Fibroblast of gingiva (primary cell): Measurements from ENCODE around the gene F9.
"Not testable (repeated sequence)": the region's sequence is repeated elsewhere in the genome, so short reads cannot be mapped to it uniquely, and the experiment has no call there.

ENCODE experiments used
- DNase-seq: peaks from one replicate; pipeline ENCODE4 v3.0.0-alpha.2; 2011; ENCODE audit warnings: low read depth

Gene F9

DNA sequence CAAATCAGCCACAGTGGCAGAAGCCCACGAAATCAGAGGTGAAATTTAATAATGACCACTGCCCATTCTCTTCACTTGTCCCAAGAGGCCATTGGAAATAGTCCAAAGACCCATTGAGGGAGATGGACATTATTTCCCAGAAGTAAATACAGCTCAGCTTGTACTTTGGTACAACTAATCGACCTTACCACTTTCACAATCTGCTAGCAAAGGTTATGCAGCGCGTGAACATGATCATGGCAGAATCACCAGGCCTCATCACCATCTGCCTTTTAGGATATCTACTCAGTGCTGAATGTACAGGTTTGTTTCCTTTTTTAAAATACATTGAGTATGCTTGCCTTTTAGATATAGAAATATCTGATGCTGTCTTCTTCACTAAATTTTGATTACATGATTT lies at the start of gene F9:
Gene F9 (plus strand): TSS at position 190 of the 400 bp plus-strand sequence. CDS start 26 bp downstream, at position 216.
- DNase-seq = no peak

DNA sequence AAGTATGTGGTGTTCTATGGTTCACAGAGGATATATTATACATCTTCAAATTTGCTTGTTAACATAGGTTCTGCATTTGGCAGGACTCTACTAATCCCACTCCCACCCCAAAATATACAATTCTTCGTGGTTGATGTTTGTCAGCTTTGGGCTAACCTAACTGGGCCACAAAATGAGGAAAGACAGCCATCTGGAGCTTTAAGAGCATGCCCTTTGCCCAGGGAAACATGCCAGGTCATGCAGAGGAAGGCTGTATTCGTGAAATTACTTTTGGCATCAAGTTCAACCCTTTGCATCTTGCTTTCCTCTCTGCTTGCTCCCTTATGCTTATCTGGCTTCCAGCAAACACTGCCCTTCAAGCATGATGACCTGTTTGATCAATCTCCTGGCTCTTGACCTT lies 46.8 kb upstream of the F9 start:
- DNase-seq = no peak

GRCh38 chrX:139484591-139484990 lies 45.9 kb upstream of the F9 start:
- no peak for DNase-seq

- DNase-seq = no peak
Observed at GRCh38 chrX:139495324-139495723, 35.2 kb upstream of the F9 start.

GRCh38 chrX:139506333-139506732 lies 24.2 kb upstream of the F9 start:
- no peak for DNase-seq

DNA sequence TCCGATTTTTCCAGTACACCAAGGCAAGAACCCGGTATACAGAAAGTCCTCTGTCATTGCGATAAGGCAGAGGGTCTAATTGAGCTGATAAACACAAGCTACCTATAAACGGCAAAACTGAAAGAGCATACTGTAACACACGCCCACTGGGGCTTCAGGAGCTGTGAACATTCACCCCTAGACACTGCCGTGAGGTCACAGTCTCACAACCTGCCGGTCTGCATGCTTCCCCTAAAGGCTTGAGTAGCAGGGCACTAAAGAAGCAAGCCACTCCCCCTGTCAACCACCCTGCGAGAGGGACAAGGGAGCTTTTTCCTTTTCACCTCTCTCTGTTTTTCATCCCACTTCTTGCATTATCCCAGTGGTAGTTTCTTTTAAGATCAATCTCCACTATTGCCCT lies 22.4 kb upstream of the F9 start:
- DNase-seq = no peak

- no peak for DNase-seq
Observed at GRCh38 chrX:139518475-139518874, 12.1 kb upstream of the F9 start.

GRCh38 chrX:139528829-139529228 lies 1.7 kb upstream of the F9 start:
- not testable (repeated sequence) for DNase-seq

GRCh38 chrX:139532834-139533233 lies 2.3 kb downstream of the F9 start:
- DNase-seq = no peak

DNA sequence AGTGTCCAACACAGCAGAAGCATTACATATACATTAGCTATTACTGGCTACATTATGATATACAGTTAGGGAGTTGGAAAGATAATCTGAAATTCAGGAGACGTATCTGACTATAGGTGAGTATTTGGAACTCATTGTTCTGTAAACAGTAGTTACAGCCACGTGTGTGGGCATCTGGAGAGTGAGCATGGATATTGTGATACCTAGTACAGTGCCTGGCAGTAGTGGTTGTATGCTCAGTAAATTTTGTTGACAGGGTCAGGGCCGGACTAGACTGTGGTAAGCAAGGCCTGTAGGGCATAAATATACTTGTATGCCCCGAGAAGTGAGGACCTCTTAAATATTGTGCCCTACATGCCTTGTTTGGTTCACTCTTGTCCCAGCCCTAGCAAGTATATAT lies 2.9 kb downstream of the F9 start:
- DNase-seq = no peak

DNA sequence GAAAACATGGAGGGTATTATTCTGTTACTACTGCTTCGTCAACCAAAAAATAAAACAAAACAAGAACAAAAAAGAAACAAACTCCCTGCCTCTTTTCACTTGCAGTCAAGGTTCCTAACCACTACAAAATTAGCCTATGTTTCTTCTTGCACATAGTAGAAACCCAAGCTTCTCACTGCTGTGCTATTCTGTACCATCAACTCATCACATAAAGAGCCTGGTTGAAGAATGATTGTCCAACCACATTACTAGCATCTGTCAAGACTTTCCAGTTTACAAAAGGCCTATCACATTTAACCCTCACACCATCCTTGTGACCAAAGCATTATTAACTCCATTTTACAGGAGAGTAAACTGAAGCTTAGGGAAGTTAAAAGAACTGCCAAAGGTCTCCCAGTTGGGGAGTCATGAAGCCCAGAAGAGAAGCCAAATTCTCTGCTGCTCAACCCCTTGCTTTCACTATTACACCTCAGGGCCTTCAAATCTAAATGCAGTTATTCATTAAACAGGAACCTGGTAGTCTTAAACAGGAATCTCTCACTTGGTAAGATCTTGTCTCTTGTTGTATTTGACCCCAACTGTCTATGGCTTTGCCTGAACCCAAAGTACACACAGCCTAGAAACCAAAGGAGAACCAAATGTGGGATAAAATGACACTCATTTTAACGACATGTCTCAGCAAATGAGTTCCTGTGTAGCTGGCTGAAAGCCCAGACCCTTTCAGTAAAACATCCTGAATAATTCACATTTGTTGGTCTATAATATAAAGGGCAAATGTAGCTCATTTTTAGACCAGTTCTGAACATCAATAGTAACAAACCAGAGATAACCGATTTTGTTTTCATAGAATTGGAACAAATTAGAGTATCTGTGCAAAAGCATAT lies 8.6 kb downstream of the F9 start:
- no peak for DNase-seq

DNA sequence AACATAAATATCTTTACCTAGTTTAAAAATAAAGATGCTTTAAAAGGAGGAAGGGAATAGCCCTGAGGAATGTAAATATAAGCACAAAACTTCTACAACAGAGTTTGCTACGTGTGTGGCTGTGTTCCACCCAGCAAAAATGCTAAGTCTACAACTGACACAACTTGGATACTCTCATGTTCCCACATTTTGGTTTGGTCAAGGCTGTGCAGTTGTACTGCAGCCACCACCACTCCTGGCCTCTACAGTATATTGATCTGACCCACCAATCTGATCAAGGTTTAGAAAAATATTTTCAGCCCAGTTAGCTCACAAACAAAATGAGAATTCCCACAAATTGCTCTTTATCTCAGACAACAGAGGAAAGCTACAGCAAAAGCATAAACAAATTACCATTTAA lies 12.1 kb downstream of the F9 start:
- no peak for DNase-seq

DNA sequence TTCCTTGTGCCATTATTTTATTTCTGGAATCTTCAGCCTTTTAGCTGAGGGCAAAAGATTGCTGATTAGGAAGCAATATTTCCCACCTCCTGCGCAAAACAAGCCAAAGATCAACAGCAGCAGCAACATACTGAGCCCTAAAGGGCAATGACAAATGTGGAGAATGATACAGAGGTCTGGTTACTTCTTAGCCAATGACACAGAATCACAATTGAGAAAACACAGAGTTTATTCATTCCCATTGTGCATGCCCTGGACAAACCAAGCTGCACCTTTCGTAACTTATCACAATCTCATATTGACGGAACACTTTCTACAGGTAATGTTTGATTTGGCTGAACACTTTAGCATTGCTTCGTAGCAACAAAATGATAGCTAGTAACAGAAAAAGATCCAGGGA lies 13.4 kb downstream of the F9 start:
- no peak for DNase-seq

DNA sequence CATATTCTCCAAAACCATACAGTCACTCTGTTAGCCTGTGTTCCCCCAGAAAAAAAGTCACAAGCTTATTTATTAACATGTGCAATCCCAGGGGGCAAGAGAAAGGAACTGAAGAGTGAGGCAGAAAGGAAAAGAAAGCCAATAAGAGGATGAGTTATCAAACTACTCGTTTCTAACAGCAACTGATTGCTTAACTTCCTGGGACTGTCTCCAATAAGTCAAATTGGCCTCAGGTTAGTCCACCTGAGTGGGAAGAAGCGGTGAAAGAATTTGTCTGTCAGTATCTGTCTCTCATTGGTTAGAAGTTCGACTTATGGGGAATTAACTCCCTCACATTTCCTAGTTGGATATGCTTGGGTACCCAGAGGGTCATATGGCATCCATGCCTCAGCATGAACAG lies 14.1 kb downstream of the F9 start:
- DNase-seq = no peak

GRCh38 chrX:139554376-139554775 lies 23.8 kb downstream of the F9 start:
- DNase-seq = no peak

DNA sequence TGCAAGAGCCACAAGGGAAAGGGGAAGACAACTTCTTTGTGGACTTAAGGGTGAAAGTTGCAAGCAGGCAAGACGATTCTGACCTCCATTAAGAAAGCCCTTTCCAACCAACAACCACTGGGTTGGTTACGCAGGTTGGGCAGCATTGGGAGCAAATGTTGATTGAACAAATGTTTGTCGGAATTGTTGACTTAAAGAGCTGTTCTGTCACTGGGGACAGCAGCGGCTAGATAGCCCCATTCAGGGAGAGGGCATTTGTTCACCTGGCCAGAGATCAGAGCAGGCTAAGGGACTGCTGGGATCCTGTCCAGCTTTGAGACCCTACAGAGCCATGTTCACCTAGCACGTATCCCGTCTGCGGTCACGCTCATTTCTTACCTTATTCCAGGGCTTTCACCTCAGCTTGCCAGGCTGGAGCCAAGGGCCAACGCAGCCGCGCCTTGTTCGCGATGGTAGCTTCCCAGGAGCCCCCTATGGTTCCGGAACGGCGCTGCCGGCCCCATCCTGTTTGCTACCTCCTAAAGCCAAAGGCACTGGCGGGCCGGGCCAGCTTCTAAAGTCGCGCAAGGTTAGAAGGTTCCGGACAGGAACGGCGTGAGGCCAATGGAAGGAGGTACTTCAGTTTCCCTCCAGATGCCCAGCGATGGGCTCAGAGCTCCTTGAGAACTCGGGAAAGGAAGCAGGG lies 24.6 kb downstream of the F9 start:
- DNase-seq = no peak

- DNase-seq = peak; percentile 43
Observed at GRCh38 chrX:139559383-139560042, 29.0 kb downstream of the F9 start.

DNA sequence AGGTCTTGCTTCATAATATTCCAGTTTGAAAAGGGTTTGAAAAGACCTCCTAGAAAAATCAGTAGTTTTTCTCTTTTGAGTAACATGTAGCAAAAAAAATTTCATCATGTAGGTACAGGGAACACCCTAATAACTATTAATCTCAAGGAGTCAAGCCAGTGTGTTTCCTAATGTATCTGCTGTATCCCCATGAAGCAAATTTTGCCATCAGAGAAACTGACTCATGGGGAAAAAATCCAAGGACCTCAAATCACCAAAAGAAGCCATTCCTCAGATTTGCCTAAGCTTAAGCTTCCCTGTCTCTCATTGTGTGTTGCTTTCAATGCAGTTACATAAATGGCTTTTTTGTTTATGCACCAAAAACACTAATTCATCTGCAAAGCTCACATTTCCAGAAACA lies 29.7 kb downstream of the F9 start:
- peak; percentile 4 for DNase-seq

- no peak for DNase-seq
Observed at GRCh38 chrX:139563251-139563650, 32.7 kb downstream of the F9 start.

DNA sequence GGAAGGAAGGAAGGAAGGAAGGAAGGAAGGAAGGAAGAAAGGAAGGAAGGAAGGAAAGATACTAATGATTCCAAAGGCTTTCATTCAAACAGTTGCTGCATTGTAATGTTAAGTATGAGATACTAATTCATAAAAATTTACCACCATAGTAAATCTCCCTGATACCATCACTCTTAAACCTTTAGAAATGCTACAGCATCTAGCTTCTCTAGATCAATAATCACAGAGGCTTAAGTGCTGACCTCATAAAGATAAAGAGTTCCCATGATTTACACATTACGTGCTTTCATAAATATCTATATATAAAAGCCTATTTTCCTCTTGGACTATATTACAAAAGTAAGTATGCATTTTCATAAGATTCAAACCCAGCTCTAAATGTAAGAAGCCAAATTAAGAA lies 36.4 kb downstream of the F9 start:
- no peak for DNase-seq

GRCh38 chrX:139581068-139581467 lies 50.5 kb downstream of the F9 start:
- DNase-seq = no peak

GRCh38 chrX:139585613-139586012 lies 55.1 kb downstream of the F9 start:
- DNase-seq = no peak

DNA sequence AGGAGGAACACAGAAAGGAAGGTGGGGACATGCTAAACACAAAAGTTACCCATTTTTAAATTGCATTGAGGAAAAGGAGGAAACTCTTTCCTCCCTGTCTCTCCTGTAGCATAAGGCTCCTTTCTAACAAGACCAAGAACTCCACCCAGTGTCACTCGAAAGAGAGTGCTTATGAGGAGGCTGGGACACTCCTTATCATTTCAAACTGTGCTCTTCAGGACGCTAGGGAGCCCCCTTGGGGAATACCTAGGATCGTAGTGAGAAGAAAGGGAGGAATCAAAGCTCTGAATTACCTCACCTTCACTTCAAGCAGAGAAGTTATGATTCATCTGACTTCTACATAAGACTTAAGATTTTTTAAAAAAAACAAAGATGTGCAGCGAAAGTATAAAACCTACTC lies 65.5 kb downstream of the F9 start:
- DNase-seq = no peak
